Activated T-cell treated with anti-CD3 and anti-CD28 coated beads, Interleukin-2, amount 50 U/mL, for 24 hours (primary cell): ENCODE data around the gene TNF.
"Not testable (repeated sequence)": the region's sequence is repeated elsewhere in the genome, so short reads cannot be mapped to it uniquely, and the experiment has no call there.

ENCODE experiments used
- DNase-seq: peaks from one replicate; pipeline ENCODE4 v3.0.0-alpha.2; 2020
- H3K27ac Mint-ChIP-seq: 2 replicates; pipeline ENCODE4 v1.8.0; 2020; ENCODE audit warnings: mild to moderate bottlenecking, mixed read lengths
- H3K27me3 Mint-ChIP-seq: 2 replicates; pipeline ENCODE4 v1.8.0; 2020; ENCODE audit warnings: mixed read lengths
- H3K36me3 Mint-ChIP-seq: 2 replicates; pipeline ENCODE4 v1.8.0; 2020; ENCODE audit warnings: low read depth, mixed read lengths
- H3K4me1 Mint-ChIP-seq: 2 replicates; pipeline ENCODE4 v1.8.0; 2020; ENCODE audit warnings: low read depth, mixed read lengths
- H3K4me3 Mint-ChIP-seq: 2 replicates; pipeline ENCODE4 v1.8.0; 2020; ENCODE audit warnings: mild to moderate bottlenecking, moderate library complexity, mixed read lengths
- H3K9me3 Mint-ChIP-seq: 2 replicates; pipeline ENCODE4 v1.8.0; 2020; ENCODE audit warnings: mixed read lengths

The TNF gene

DNA sequence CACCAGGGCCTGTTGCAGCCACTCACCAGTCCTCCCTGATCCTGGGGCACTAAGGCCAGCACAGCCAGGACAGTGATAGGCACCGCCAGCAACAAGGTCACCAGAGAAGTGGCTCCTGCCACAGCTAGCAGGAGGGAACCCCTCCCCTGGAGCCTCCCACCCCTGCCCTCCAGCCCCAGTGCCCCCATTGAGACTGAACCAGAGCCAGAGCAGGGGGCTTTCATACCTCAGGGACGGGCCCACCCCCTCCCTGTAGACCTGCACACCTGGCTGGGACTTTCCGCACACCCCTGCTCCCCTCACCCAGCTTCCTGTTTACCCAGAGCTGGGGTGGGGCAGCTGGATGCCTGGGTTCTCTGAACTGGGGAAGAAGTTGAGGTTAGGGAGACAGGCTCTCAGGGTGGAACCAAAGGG lies 6.9 kb downstream of the TNF start, which contains the start of gene LTB:
Gene LTB, minus strand, starts transcription at position 195 of the 414 bp plus-strand sequence. Its CDS starts 7 bp downstream, at position 188.
- peak within 1 kb of the TSS; percentile 91 for H3K27ac Mint-ChIP-seq
- peaks cover 46% of the 10 kb centered on the region for H3K36me3 Mint-ChIP-seq
- peaks cover 78% of the 10 kb centered on the region for H3K4me1 Mint-ChIP-seq
- no peaks in the 10 kb centered on the region for H3K27me3 Mint-ChIP-seq
- H3K9me3 Mint-ChIP-seq, result no peaks in the 10 kb centered on the region
- H3K4me3 Mint-ChIP-seq, result peak within 1 kb of the TSS; percentile 97
- DNase-seq, result peak; percentile 73

DNA sequence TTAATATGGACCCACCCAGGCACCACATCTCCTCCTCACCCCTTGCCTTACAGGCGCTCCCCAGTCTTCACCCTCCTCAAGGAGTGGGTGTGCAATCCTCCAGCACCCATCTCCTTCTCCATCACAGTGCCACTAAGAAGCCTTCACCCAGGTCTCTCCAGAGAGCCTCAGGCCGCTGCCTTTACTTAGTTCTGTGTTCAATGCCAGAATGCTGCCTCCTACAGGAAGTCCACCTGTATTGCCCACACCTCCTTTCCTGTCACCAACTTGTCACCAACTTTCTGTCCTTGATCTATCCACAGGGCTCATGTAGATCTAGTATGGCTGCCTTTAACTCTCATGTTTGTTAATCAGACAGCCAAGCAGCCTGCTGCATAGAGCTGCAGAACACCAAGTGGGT lies 10.1 kb downstream of the TNF start:
- peaks cover 18% of the 10 kb centered on the region for H3K36me3 Mint-ChIP-seq
- DNase-seq, result no peak
- H3K4me1 Mint-ChIP-seq, result peaks cover 76% of the 10 kb centered on the region
- H3K27me3 Mint-ChIP-seq, result no peaks in the 10 kb centered on the region
- H3K9me3 Mint-ChIP-seq, result no peaks in the 10 kb centered on the region
- H3K4me3 Mint-ChIP-seq, result peak overlapping the region; percentile 4
- peak overlapping the region; percentile 94 for H3K27ac Mint-ChIP-seq

DNA sequence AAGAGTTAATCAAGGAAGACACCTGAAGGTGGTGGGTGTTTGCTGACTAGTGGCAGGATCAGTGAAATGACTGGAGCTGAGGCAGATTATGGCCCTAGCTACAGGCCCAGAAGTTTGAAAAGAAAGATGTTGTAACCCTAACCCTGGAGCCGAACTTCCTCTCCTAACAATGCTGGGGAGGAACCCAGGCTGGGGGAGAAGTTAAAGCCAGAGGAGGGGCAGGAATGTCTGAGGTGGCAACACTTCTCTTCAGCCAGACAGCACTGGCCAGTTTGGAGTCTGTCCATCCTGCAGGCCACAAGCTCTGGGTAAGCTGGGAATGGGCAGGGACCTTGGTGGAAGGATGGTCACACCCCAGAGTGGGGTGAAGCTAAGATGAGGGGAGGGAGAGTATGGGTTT lies 10.6 kb downstream of the TNF start, which contains the start of gene LST1:
Gene LST1, plus strand, starts transcription at position 270 of the 400 bp plus-strand sequence. CDS start 1,023 bp downstream, outside the sequence.
- DNase-seq, result no peak
- H3K27ac Mint-ChIP-seq, result peak within 1 kb of the TSS; percentile 94
- peak within 1 kb of the TSS; percentile 71 for H3K4me3 Mint-ChIP-seq
- peaks cover 15% of the 10 kb centered on the region for H3K36me3 Mint-ChIP-seq
- H3K9me3 Mint-ChIP-seq, result no peaks in the 10 kb centered on the region
- H3K4me1 Mint-ChIP-seq, result peaks cover 77% of the 10 kb centered on the region
- no peaks in the 10 kb centered on the region for H3K27me3 Mint-ChIP-seq

DNA sequence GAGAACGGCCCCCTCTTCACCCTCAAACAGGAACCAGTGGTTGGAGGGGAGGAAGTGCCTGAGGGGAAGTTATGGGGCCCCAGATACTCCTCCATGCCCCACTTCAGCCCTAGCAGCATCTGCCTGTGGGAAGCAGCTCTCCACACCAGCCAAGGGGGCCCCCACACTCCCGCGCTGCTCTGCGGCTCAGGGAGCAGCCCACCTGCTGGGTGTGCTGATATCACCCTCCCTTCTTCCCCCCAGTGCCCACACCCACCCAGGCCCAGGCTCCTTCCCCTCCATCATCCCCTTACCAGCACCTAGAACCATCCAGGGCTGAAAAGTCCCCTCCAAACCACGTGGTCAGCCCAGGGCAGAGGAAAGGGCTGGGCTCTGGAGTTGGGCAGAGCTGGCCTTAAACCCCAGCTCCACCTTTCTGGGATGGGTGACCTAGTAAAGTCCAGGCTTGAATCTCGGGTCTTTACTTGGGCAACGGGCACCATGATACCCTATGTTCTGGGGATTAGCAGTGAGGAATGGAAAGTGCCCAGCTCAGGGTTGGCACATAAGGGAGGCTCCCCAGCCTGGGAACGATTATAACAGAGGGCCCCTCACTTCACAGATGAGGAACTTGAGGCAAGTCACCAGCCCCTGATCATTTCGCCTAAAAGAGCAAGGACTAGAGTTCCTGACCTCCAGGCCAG lies 11.4 kb downstream of the TNF start:
- Mint-ChIP-seq H3K27me3 (no peaks in the 10 kb centered on the region), H3K9me3 (no peaks in the 10 kb centered on the region), H3K36me3 (peaks cover 7% of the 10 kb centered on the region), H3K4me1 (peaks cover 76% of the 10 kb centered on the region), H3K27ac (peak overlapping the region; percentile 94), H3K4me3 (peak overlapping the region; percentile 71)
- DNase-seq, result no peak

DNA sequence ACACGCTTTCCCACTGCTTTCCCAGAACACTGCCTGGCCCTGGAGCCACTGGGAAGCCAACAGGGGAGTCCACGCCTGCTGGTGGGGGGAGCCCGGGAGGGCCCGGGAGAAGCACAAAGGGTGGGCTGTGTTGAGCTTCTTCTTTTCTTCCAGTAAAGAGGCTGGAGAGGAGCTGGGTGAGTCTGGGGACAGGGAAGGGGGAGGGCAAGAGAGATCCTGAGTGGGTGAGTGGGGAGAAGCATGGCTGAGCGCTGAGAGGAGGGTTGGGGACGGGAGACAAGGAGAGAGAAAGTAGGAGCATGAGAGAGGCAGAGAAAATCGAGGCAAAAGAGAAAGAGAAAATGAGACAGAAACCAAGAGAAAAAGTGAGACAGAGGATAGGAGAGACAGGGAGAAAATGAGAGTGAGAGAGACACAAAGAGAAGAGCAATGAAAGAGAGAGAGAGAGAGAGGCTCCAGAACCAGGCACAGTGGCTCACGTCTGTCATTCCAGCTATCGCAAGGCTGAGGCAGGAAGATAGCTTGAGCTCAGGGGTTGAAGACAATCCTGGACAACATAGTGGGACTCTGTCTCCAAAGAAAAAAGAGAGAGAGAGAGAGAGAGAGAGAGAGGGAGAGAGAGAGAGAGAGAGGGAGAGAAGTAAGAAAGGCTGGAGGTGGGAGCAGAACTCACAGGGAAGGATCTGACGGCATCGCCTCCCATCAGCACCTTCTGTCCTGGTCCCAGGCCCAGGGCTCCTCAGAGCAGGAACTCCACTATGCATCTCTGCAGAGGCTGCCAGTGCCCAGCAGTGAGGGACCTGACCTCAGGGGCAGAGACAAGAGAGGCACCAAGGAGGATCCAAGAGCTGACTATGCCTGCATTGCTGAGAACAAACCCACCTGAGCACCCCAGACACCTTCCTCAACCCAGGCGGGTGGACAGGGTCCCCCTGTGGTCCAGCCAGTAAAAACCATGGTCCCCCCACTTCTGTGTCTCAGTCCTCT lies 12.7 kb downstream of the TNF start:
- Mint-ChIP-seq H3K27ac (peak overlapping the region; percentile 94), H3K4me1 (peaks cover 74% of the 10 kb centered on the region), H3K36me3 (peaks cover 2% of the 10 kb centered on the region), H3K9me3 (no peaks in the 10 kb centered on the region), H3K4me3 (peak overlapping the region; percentile 74), H3K27me3 (no peaks in the 10 kb centered on the region)
- peak; percentile 60 for DNase-seq

DNA sequence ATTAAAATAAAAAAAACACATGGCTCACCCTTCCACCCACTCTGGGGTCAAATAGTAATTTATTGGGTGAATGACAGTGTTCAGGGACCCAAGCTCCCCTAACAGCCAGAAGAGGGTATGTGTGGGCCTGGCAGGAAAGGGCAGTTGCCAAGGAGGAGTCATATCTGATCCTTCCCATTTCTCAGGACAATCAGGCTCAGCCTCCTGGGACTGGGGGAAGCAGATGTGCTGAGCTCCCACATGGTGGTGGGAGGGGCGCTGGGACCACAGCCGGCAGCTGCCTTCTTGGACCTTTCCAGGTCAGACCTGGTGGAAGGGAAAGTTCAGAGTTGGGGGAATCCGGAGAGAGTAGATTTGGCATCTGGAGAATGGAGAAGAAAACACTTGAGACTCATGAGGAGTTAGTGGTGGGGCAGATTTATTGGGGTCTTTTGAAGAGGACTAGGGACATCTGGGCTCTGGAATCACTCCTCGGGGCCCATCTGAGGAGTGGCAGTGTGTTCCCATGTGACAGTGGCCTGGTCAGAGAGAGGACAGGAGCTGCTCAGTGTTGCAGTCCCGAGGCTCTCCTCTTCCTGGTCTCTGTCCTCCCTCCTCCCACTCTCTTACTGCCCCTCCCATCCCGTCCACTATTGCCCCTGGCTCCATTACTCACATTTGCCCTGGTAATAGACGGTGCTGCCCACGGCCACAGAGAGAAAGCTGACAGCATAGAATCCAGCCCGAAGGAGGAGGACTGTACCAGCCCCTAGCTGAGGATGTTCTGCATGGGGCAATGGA lies 13.7 kb downstream of the TNF start:
- Mint-ChIP-seq H3K27me3 (no peaks in the 10 kb centered on the region), H3K4me3 (peak overlapping the region; percentile 18), H3K9me3 (no peaks in the 10 kb centered on the region), H3K27ac (peak overlapping the region; percentile 68), H3K4me1 (peaks cover 73% of the 10 kb centered on the region), H3K36me3 (no peaks in the 10 kb centered on the region)
- no peak for DNase-seq

GRCh38 chr6:31590691-31591090 lies 15.3 kb downstream of the TNF start:
- H3K9me3 Mint-ChIP-seq, H3K27me3 Mint-ChIP-seq, H3K4me3 Mint-ChIP-seq, H3K36me3 Mint-ChIP-seq, DNase-seq: not testable (repeated sequence)
- Mint-ChIP-seq H3K4me1 (peaks cover 68% of the 10 kb centered on the region), H3K27ac (peak overlapping the region; percentile 26)

GRCh38 chr6:31592396-31592771 lies 17.0 kb downstream of the TNF start:
- peak overlapping the region; percentile 84 for H3K27ac Mint-ChIP-seq
- no peaks in the 10 kb centered on the region for H3K27me3 Mint-ChIP-seq
- no peaks in the 10 kb centered on the region for H3K36me3 Mint-ChIP-seq
- H3K4me1 Mint-ChIP-seq, result peaks cover 63% of the 10 kb centered on the region
- H3K9me3 Mint-ChIP-seq, result no peaks in the 10 kb centered on the region
- peak overlapping the region; percentile 65 for H3K4me3 Mint-ChIP-seq
- no peak for DNase-seq

DNA sequence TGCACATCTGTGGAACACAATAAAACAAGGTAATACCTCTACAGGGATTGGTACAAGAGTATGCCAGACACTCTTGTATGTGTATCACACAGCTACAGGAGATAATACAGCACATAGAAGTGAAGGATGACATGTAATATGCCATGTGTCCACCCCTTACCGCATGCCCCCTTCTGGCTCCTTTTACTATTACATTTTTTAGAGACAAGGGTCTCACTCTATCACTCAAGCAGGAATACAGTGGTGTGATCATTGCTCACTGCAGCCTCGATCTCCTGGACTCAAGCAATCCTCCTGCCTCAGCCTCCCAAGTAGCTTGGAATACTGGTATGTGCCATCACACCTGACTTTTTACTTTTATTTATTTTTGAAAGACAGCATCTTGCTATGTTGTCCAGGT lies 21.6 kb downstream of the TNF start:
- Mint-ChIP-seq H3K9me3 (no peaks in the 10 kb centered on the region), H3K36me3 (no peaks in the 10 kb centered on the region), H3K27me3 (no peaks in the 10 kb centered on the region), H3K27ac (no peak overlapping the region), H3K4me3 (no peak overlapping the region), H3K4me1 (peaks cover 49% of the 10 kb centered on the region)
- no peak for DNase-seq

- no peaks in the 10 kb centered on the region for H3K4me1 Mint-ChIP-seq
- no peak for DNase-seq
- no peaks in the 10 kb centered on the region for H3K36me3 Mint-ChIP-seq
- no peak overlapping the region for H3K4me3 Mint-ChIP-seq
- no peaks in the 10 kb centered on the region for H3K27me3 Mint-ChIP-seq
- no peaks in the 10 kb centered on the region for H3K9me3 Mint-ChIP-seq
- H3K27ac Mint-ChIP-seq, result no peak overlapping the region
These were observed 32.0 kb downstream of the TNF start for GRCh38 chr6:31607317-31607716.

DNA sequence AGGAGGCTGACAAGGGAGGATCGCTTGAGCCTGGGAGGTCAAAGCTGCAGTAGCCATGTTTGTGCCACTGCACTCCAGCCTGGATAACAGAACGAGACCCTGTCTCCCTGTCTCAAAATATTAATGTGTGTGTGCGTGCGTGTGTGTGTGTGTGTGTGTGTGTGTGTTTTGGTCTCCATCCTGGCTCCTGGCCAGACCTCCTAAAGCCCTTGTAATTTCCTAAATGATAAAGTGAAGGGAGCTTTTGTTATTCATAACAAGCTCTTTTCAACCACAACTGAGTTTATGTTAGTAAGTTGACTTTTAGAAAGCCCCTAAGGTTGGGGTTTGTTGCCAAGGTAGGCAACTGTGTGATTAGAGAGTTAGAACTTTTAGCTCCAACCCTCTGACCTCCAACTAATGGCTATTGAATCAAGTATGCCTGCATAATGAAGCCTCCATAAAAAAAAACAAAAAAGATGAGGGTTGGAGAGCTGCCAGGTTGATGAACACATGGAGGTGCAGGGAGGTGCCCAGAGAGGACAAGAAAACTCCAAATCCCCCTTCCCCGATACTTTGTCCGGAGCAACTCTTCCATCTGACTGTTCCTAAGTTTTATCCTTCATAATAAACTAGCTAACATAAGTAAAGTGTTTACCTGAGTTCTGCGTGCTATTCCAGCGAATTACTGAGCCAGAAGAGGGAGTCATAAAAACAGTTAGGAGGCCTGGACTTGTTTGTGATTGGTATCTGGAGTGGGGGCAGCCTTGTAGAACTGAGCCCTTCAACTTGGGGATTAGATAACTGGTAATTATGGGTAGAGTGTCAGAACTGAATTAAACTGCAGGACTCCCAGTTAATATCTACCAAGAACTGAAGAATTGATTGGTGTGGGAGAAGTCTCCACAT lies 34.4 kb downstream of the TNF start:
- no peak overlapping the region for H3K4me3 Mint-ChIP-seq

DNA sequence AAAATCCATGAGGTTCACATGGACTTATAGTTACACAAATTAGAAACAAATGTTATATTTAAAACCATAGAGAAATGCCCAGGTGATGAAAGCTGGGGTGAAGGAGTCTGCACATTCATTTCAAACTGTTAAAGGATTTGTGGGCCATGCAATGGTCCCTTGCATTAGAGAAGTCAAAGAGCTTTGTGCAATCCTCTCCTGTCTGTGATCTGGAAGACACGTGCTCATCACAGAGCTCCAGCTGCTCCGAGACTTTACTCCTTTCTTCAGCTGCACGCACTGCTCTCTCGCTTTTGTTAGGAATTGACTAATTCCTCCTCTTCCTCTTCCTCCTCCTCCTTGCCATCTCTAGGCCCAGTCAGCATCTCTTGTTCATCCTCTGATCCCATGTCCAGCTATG lies 35.6 kb downstream of the TNF start:
- Mint-ChIP-seq H3K4me3 (no peak overlapping the region), H3K9me3 (no peaks in the 10 kb centered on the region), H3K27me3 (no peaks in the 10 kb centered on the region), H3K36me3 (no peaks in the 10 kb centered on the region), H3K4me1 (peaks cover 16% of the 10 kb centered on the region), H3K27ac (no peak overlapping the region)
- DNase-seq, result no peak

More for the DNA sequence above, 34.4 kb downstream of the TNF start:
- H3K27me3 Mint-ChIP-seq, result no peaks in the 10 kb centered on the region
- H3K9me3 Mint-ChIP-seq, result no peaks in the 10 kb centered on the region
- no peak for DNase-seq
- H3K27ac Mint-ChIP-seq, result no peak overlapping the region
- H3K36me3 Mint-ChIP-seq, result no peaks in the 10 kb centered on the region
- H3K4me1 Mint-ChIP-seq, result peaks cover 4% of the 10 kb centered on the region

DNA sequence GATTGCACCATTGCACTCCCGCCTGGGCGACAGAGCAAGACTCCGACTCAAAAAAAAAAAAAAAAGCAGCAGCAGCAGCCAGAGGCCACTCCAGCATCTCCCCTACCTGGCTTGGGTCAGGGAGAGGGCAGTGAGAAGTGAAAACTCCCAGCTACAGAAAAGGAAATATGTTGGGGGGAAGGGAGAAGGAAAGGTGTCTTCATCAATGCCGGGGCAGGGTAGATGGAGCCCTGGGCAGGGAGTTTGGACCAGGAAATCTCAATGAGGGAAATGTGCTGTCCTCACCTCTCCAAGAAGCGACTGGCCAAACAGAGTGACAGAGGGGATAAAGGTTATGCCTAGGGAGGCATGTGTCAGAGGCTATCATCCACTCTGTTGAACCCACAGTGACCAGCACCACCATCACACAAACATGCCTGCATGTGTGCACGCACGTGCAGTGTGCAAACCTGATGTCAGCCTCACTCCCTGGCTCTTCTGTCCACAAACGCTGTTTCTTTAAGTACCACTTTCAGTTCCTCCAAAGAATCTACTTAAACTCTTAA lies 38.8 kb downstream of the TNF start:
- Mint-ChIP-seq H3K9me3 (no peaks in the 10 kb centered on the region), H3K36me3 (peaks cover 13% of the 10 kb centered on the region), H3K4me1 (peaks cover 35% of the 10 kb centered on the region), H3K27me3 (no peaks in the 10 kb centered on the region), H3K4me3 (no peak overlapping the region), H3K27ac (no peak overlapping the region)
- no peak for DNase-seq
